Hepatocyte (in vitro differentiated cells): ENCODE data around the gene TRPM1.

Experiments used
- CTCF ChIP-seq: fragments of 200-600 bp; sonication (generic); IDR thresholded peaks from 2 replicates; pipeline ENCODE4 v1.5.1; 2016; ENCODE audit warnings: antibody characterized with exemption, mild to moderate bottlenecking; ENCODE audit not compliant: poor library complexity
- EZH2 ChIP-seq: fragments of 200-600 bp; sonication (generic); IDR thresholded peaks from 2 replicates; pipeline ENCODE4 v1.6.1; 2016; ENCODE audit warnings: antibody characterized with exemption, mild to moderate bottlenecking, borderline replicate concordance
- EZH2phosphoT487 ChIP-seq: fragments of 200-600 bp; sonication (generic); IDR thresholded peaks from one replicate; pipeline ENCODE4 v1.6.1; 2018; ENCODE audit warnings: antibody characterized with exemption, mild to moderate bottlenecking, low read depth, moderate library complexity; ENCODE audit not compliant: unreplicated experiment, severe bottlenecking

GRCh38 chr15:31147944-31148296, 46.4 kb upstream of the TRPM1 start:
- TF ChIP-seq EZH2 (no peak), EZH2phosphoT487 (no peak), CTCF (no peak)
